ENCODE results near the gene MSRB3. TPM values are rescaled to one million over a fixed set of nuclear protein-coding genes. Genes with fewer than 3 reads are reported as not detected.
"Not testable (repeated sequence)": the region's sequence is repeated elsewhere in the genome, so short reads cannot be mapped to it uniquely, and the experiment has no call there.

The MSRB3 gene
- total RNA-seq, 2 experiments from 2014 or later, result 0.12 TPM; not detected in 1

DNA sequence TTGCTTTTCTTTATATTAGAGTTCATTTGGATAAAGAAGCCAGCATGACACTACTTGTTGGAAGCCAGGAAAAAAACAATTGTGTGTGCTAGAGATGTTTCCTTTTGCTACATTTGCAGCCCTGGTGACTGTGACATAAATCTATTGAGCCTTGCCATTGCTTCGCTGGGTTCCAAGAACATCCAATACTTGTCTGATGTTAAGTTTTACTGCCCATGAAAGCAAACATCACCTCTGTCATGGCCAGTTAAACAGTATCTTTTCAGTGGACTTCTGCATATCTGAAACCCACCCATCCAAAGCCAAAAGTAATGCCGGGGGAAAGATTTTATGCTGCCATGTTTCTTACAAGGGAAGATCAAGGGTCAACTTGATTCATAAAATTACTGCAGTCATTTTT, 184.0 kb downstream of the MSRB3 start:
- Mint-ChIP-seq H3K9me3 (ENCODE audit: low read depth) (no peaks in the 10 kb centered on the region), H3K4me3 (no peak overlapping the region), H3K4me1 (no peaks in the 10 kb centered on the region), H3K27me3 (peaks cover 2% of the 10 kb centered on the region), H3K36me3 (ENCODE audit: low read depth) (no peaks in the 10 kb centered on the region), H3K27ac (no peak overlapping the region)
- ChIA-PET CTCF (no interaction called here), POLR2A (no interaction called here)
- no peak for ATAC-seq
- DNase-seq, result no peak
- intact Hi-C loops (cut with DNase I, micrococcal nuclease), result no loop called here

DNA sequence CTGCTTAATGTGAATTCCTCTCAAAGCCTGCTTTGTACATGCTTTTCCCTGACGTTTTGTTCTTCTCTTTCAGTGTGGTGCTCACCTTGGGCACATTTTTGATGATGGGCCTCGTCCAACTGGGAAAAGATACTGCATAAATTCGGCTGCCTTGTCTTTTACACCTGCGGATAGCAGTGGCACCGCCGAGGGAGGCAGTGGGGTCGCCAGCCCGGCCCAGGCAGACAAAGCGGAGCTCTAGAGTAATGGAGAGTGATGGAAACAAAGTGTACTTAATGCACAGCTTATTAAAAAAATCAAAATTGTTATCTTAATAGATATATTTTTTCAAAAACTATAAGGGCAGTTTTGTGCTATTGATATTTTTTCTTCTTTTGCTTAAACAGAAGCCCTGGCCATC, 184.6 kb downstream of the MSRB3 start:
- ATAC-seq, result no peak
- peaks cover 2% of the 10 kb centered on the region for H3K27me3 Mint-ChIP-seq
- no peak for DNase-seq
- no peaks in the 10 kb centered on the region for H3K36me3 Mint-ChIP-seq (ENCODE audit: low read depth)
- ChIA-PET POLR2A (no interaction called here), CTCF (no interaction called here)
- intact Hi-C loops (cut with DNase I, micrococcal nuclease), result no loop called here
- no peak overlapping the region for H3K4me3 Mint-ChIP-seq
- no peaks in the 10 kb centered on the region for H3K4me1 Mint-ChIP-seq
- no peak overlapping the region for H3K27ac Mint-ChIP-seq
- no peaks in the 10 kb centered on the region for H3K9me3 Mint-ChIP-seq (ENCODE audit: low read depth)

DNA sequence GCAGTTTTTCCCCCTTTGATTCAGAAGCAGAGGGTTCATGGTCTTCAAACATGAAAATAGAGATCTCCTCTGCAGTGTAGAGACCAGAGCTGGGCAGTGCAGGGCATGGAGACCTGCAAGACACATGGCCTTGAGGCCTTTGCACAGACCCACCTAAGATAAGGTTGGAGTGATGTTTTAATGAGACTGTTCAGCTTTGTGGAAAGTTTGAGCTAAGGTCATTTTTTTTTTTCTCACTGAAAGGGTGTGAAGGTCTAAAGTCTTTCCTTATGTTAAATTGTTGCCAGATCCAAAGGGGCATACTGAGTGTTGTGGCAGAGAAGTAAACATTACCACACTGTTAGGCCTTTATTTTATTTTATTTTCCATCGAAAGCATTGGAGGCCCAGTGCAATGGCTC, 185.1 kb downstream of the MSRB3 start:
- peaks cover 2% of the 10 kb centered on the region for H3K27me3 Mint-ChIP-seq
- POLR2A ChIA-PET, result no interaction called here
- no peaks in the 10 kb centered on the region for H3K9me3 Mint-ChIP-seq (ENCODE audit: low read depth)
- H3K4me3 Mint-ChIP-seq, result no peak overlapping the region
- H3K27ac Mint-ChIP-seq, result no peak overlapping the region
- no peak for ATAC-seq
- H3K4me1 Mint-ChIP-seq, result no peaks in the 10 kb centered on the region
- no peaks in the 10 kb centered on the region for H3K36me3 Mint-ChIP-seq (ENCODE audit: low read depth)
- DNase-seq, result no peak
- intact Hi-C loops (cut with DNase I, micrococcal nuclease), result no loop called here
- CTCF ChIA-PET, result interaction anchor here (0.6 kb wide), 1 partner anchor 8 kb away, joined by 5 read pairs; no protein-coding TSS in a partner anchor

DNA sequence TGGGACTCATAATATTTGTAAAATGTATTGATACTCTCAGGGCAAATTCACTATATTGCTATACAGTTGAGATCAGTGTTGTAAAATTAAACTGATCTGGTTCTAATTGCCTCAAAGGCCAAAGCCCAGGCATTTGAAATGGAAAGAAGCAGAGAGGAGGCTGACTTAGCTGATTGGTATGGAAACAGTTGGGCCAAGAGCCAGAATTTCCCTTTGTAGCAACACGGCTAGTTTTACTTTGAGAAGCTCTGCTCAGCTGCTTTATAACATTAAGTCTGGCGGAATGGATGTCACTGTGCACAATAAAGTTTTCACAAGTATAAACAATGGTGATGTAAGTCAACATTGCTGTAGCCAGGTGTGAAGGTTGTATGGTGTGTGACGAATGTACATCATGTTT, 186.4 kb downstream of the MSRB3 start:
- no peaks in the 10 kb centered on the region for H3K4me1 Mint-ChIP-seq
- ChIA-PET CTCF (no interaction called here), POLR2A (no interaction called here)
- intact Hi-C loops (cut with DNase I, micrococcal nuclease), result no loop called here
- peaks cover 2% of the 10 kb centered on the region for H3K27me3 Mint-ChIP-seq
- H3K36me3 Mint-ChIP-seq (ENCODE audit: low read depth), result no peaks in the 10 kb centered on the region
- no peak for DNase-seq
- no peak overlapping the region for H3K27ac Mint-ChIP-seq
- no peak overlapping the region for H3K4me3 Mint-ChIP-seq
- H3K9me3 Mint-ChIP-seq (ENCODE audit: low read depth), result no peaks in the 10 kb centered on the region
- no peak for ATAC-seq

DNA sequence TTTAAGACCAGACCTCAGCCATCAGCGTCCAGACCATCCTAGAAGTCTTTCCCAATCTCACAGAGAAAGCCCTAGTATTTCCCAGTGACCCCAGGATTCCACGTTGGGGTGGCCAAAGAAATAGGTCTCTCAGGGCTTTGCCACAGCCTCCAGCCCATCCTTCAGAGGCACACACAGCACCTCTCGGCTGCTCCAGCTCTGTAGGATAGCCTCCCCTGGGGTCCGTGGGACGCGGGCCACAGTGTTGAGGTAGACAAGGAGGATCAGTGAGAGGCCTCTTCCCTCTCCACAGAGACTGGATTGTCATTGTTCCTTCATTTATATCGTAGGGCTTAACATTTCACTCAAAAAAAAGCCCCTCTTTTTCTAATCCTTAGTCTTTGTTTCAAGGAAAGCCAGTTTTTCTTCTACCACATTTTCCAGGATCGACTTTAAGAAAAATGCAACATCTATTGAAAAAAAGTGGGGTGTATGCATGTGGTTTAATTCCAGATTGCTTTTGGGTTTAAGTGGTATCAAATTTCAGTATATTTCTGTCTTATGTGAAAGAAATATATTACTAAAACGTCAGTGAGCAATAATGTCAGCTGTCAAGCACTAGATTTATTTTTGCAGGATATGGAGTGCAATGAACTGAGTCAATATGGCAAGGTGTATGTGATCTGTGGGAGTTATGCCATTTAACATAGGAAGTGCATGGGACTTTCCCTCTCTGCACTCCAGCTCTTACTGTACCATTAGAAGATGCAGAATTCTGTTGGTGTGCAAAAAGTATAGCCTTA, 187.5 kb downstream of the MSRB3 start:
- no peak for ATAC-seq
- ChIA-PET POLR2A (no interaction called here), CTCF (no interaction called here)
- intact Hi-C loops (cut with DNase I, micrococcal nuclease), result no loop called here
- no peak for DNase-seq
- H3K9me3 Mint-ChIP-seq (ENCODE audit: low read depth), result no peaks in the 10 kb centered on the region
- H3K27ac Mint-ChIP-seq, result no peak overlapping the region
- no peak overlapping the region for H3K4me3 Mint-ChIP-seq
- H3K27me3 Mint-ChIP-seq, result peaks cover 2% of the 10 kb centered on the region
- H3K36me3 Mint-ChIP-seq (ENCODE audit: low read depth), result no peaks in the 10 kb centered on the region
- H3K4me1 Mint-ChIP-seq, result no peaks in the 10 kb centered on the region

DNA sequence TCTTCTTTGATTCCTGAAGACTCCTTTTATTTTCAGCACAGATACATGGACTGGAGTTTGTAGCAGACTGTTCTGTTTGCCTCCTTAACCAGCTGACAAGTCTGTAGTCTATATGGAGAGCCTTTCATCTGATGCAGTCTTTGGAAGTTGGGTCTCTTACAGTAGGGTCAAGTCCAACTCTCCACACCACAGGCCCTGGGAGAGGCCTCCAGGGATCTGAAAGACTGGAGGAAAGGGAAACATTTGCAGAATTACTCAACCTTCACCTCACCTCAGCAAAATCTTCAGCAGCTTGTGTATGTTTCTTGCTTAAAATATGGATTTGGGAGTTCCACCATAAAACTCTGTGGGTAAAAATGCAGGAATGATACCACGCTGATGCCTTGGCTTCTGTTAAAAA, 188.4 kb downstream of the MSRB3 start:
- intact Hi-C loops (cut with DNase I, micrococcal nuclease), result no loop called here
- Mint-ChIP-seq H3K4me3 (no peak overlapping the region), H3K9me3 (ENCODE audit: low read depth) (no peaks in the 10 kb centered on the region), H3K4me1 (no peaks in the 10 kb centered on the region), H3K27me3 (no peaks in the 10 kb centered on the region), H3K36me3 (ENCODE audit: low read depth) (no peaks in the 10 kb centered on the region), H3K27ac (no peak overlapping the region)
- ATAC-seq, result no peak
- no peak for DNase-seq
- ChIA-PET POLR2A (no interaction called here), CTCF (no interaction called here)

DNA sequence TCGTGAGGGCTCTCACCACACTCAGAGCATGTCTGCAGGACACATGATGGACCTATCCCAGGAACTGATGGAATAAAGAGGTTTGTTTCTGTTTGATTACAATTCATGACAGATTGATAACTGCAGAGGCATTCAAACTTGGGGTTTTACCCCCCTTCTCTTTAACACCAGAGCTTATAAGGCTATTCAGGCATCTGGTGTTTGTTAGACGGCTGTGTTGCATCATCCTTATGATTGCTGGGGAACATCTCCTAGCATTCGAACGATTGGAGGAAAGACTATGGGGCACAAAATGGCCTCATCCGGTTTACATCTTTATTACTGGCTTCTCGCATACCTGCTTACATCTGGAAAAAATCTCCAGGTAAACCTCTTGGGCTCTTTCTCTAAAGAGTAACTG, 191.8 kb downstream of the MSRB3 start:
- Mint-ChIP-seq H3K27me3 (no peaks in the 10 kb centered on the region), H3K9me3 (ENCODE audit: low read depth) (no peaks in the 10 kb centered on the region), H3K4me1 (no peaks in the 10 kb centered on the region), H3K4me3 (no peak overlapping the region), H3K36me3 (ENCODE audit: low read depth) (no peaks in the 10 kb centered on the region), H3K27ac (no peak overlapping the region)
- no peak for DNase-seq
- intact Hi-C loops (cut with DNase I, micrococcal nuclease), result no loop called here
- no peak for ATAC-seq
- CTCF ChIA-PET, result no interaction called here
- POLR2A ChIA-PET, result no interaction called here

DNA sequence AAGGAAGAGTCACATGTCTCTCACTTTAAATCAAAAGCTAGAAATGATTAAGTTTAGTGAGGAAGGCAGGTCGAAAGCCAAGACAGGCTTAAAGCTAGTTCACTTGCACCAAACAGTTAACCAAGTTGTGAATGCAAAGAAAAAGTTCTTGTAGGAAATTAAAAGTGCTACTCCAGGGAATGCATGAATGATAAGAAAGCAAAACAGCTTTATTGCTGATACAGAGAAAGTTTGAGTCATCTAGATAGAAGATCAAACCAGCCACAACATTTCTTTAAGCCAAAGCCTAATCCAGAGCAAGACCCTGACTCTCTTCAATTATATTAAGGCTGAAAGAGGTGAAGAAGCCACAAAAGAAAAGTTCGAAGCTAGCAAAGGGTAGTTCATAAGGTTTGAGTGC, 193.6 kb downstream of the MSRB3 start:
- DNase-seq (no peak), ATAC-seq (no peak)
- ChIA-PET CTCF (interaction anchor here (0.6 kb wide), 1 partner anchor 437 kb away, joined by 3 read pairs; no protein-coding TSS in a partner anchor), POLR2A (no interaction called here)
- H3K4me3 Mint-ChIP-seq, result no peak overlapping the region
- no peak overlapping the region for H3K27ac Mint-ChIP-seq
- H3K27me3 Mint-ChIP-seq, result peaks cover 2% of the 10 kb centered on the region
- H3K36me3 Mint-ChIP-seq (ENCODE audit: low read depth), result no peaks in the 10 kb centered on the region
- no peaks in the 10 kb centered on the region for H3K4me1 Mint-ChIP-seq
- H3K9me3 Mint-ChIP-seq (ENCODE audit: low read depth), result no peaks in the 10 kb centered on the region
- intact Hi-C loops (cut with DNase I, micrococcal nuclease), result no loop called here

DNA sequence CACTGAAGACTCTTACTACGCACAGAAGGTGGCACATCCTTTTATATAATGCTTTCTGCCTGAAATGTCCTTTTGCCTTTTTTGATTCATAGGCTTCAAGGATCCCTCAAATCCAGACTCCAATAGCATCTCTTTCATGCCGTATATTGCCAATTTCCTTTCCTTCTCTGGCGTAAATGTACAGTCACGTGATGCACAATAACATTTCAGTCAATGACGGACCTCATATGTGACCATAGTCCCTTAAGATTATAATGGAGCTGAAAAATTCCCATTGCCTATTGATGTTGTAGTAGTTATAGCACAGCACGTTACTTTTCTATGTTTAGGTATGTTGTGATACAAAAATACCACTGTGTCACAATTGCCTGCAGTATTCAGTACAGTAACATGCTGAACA, 196.3 kb downstream of the MSRB3 start:
- H3K9me3 Mint-ChIP-seq (ENCODE audit: low read depth), result no peaks in the 10 kb centered on the region
- intact Hi-C loops (cut with DNase I, micrococcal nuclease), result no loop called here
- no peak for ATAC-seq
- H3K36me3 Mint-ChIP-seq (ENCODE audit: low read depth), result no peaks in the 10 kb centered on the region
- ChIA-PET CTCF (no interaction called here), POLR2A (no interaction called here)
- no peak overlapping the region for H3K27ac Mint-ChIP-seq
- H3K4me1 Mint-ChIP-seq, result no peaks in the 10 kb centered on the region
- H3K27me3 Mint-ChIP-seq, result peaks cover 4% of the 10 kb centered on the region
- no peak for DNase-seq
- H3K4me3 Mint-ChIP-seq, result no peak overlapping the region

DNA sequence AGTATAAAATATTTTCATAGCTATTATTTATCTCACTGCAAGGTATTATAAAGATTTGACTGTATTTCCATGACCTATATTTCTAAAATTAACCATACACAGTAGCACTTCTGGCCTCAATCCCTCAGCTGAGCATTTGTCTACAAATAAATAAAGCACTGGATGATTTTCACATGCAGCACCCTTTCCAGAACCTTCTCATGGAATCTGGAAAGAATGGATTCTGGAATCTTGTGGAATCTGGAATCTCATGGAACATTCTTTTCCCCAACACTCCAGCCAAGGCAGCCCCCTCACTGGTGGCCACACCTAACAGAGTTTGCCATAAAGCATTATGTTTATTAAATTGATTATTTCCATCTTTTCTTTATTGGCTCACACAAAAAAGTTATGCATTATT, 199.2 kb downstream of the MSRB3 start:
- Mint-ChIP-seq H3K9me3 (ENCODE audit: low read depth) (peaks cover 2% of the 10 kb centered on the region), H3K4me3 (no peak overlapping the region), H3K27me3 (peaks cover 8% of the 10 kb centered on the region), H3K36me3 (ENCODE audit: low read depth) (no peaks in the 10 kb centered on the region), H3K27ac (no peak overlapping the region), H3K4me1 (no peaks in the 10 kb centered on the region)
- POLR2A ChIA-PET, result no interaction called here
- CTCF ChIA-PET, result no interaction called here
- ATAC-seq, result no peak
- intact Hi-C loops (cut with DNase I, micrococcal nuclease), result no loop called here
- DNase-seq, result no peak

DNA sequence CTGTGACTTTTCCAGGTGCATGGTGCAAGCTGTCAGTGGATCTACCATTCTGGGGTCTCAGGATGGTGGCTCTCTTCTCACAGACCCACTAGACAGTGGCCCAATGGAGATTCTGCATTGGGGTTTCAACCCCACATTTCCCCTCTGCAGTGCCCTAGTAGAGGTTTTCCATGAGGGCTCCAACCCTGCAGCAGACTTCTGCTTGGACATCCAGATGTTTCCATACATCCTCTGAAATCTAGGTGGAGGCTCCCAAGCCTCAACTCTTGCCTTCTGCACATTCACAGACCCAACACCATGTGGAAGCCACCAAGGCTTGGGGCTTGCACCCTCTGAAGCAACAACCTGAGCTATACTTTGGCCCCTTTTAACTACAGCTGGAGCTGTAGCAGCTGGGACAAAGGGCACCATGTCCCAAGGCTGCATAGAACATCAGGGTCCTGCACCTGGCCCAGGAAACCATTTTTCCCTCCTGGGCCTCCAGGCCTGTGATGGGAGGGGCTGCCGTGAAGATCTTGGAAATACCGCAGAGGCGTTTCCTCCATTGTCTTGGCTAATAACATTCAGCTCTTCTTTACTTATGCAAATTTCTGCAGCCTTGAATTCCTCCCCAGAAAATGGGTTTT, 205.5 kb downstream of the MSRB3 start:
- CTCF ChIA-PET; POLR2A ChIA-PET; ATAC-seq; DNase-seq; H3K4me3 Mint-ChIP-seq; H3K27ac Mint-ChIP-seq; H3K36me3 Mint-ChIP-seq (ENCODE audit: low read depth); H3K4me1 Mint-ChIP-seq; H3K27me3 Mint-ChIP-seq; intact Hi-C loops (cut with DNase I, micrococcal nuclease): not testable (repeated sequence)
- peaks cover 20% of the 10 kb centered on the region for H3K9me3 Mint-ChIP-seq (ENCODE audit: low read depth)

DNA sequence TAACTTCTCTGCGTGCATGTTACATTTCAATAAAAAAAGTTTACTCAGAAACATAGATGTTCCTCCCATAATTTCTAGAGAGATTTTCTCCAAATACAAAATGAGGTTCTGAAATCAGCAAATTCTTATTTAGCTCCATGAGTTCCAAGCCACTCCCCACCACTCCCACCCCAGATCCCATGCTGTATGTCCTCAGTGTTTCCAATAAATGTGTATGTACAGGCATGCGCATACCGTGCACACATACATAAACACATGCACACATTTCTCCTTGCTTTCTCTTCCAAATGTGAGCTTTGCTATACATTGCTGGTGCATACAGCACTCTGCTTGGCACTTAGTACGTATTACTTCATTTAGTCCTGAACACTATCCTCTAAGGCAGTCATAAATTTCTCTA, 209.7 kb downstream of the MSRB3 start:
- DNase-seq (no peak), ATAC-seq (no peak)
- peaks cover 16% of the 10 kb centered on the region for H3K9me3 Mint-ChIP-seq (ENCODE audit: low read depth)
- H3K27me3 Mint-ChIP-seq, result peaks cover 5% of the 10 kb centered on the region
- H3K4me1 Mint-ChIP-seq, result no peaks in the 10 kb centered on the region
- ChIA-PET CTCF (no interaction called here), POLR2A (no interaction called here)
- no peak overlapping the region for H3K4me3 Mint-ChIP-seq
- H3K36me3 Mint-ChIP-seq (ENCODE audit: low read depth), result no peaks in the 10 kb centered on the region
- no peak overlapping the region for H3K27ac Mint-ChIP-seq
- intact Hi-C loops (cut with DNase I, micrococcal nuclease), result no loop called here

Data from activated CD4-positive, alpha-beta T cell treated with anti-CD3 and anti-CD28 coated beads for 36 hours (primary cell).